ENCODE measurements around the gene IRGM.
A peak's percentile ranks its signal among the peaks of the same experiment; 100 is the strongest.
"Not testable (repeated sequence)": the region's sequence is repeated elsewhere in the genome, so short reads cannot be mapped to it uniquely, and the experiment has no call there.

Gene IRGM

GRCh38 chr5:150836703-150837102 lies 9.6 kb upstream of the IRGM start:
- H3K9me3 ChIP-seq (ENCODE audit: severe bottlenecking): peaks cover 17% of the 10 kb centered on the region
- no peaks in the 10 kb centered on the region for H3K36me3 ChIP-seq (ENCODE audit: low read depth)
- H3K4me3 ChIP-seq (ENCODE audit: severe bottlenecking): no peak overlapping the region
- ATAC-seq (ENCODE audit: low read depth) (no peak), DNase-seq (ENCODE audit: low spot score) (no peak)
- TF ChIP-seq, protein P1, sequence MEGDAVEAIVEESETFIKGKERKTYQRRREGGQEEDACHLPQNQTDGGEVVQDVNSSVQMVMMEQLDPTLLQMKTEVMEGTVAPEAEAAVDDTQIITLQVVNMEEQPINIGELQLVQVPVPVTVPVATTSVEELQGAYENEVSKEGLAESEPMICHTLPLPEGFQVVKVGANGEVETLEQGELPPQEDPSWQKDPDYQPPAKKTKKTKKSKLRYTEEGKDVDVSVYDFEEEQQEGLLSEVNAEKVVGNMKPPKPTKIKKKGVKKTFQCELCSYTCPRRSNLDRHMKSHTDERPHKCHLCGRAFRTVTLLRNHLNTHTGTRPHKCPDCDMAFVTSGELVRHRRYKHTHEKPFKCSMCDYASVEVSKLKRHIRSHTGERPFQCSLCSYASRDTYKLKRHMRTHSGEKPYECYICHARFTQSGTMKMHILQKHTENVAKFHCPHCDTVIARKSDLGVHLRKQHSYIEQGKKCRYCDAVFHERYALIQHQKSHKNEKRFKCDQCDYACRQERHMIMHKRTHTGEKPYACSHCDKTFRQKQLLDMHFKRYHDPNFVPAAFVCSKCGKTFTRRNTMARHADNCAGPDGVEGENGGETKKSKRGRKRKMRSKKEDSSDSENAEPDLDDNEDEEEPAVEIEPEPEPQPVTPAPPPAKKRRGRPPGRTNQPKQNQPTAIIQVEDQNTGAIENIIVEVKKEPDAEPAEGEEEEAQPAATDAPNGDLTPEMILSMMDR (IDR thresholded peaks at IDR 0.05; ENCODE audit: poor library complexity, severe bottlenecking): no peak
- H3K27ac ChIP-seq (ENCODE audit: poor library complexity, severe bottlenecking): no peak overlapping the region
- H3K4me1 ChIP-seq (ENCODE audit: insufficient read depth, poor library complexity, severe bottlenecking): peaks cover 3% of the 10 kb centered on the region
- H3K27me3 ChIP-seq (ENCODE audit: insufficient read depth, poor library complexity, severe bottlenecking): peaks cover 8% of the 10 kb centered on the region

- H3K27me3 ChIP-seq (ENCODE audit: insufficient read depth, poor library complexity, severe bottlenecking); H3K4me1 ChIP-seq (ENCODE audit: insufficient read depth, poor library complexity, severe bottlenecking); H3K9me3 ChIP-seq (ENCODE audit: severe bottlenecking); ATAC-seq (ENCODE audit: low read depth); DNase-seq (ENCODE audit: low spot score); H3K4me3 ChIP-seq (ENCODE audit: severe bottlenecking); H3K36me3 ChIP-seq (ENCODE audit: low read depth); H3K27ac ChIP-seq (ENCODE audit: poor library complexity, severe bottlenecking): not testable (repeated sequence)
Observed at GRCh38 chr5:150845185-150845859, 999 bp upstream of the IRGM start.

- H3K9me3 ChIP-seq (ENCODE audit: severe bottlenecking): no peaks in the 10 kb centered on the region
- no peaks in the 10 kb centered on the region for H3K36me3 ChIP-seq (ENCODE audit: low read depth)
- DNase-seq (ENCODE audit: low spot score): no peak
- no peak overlapping the region for H3K27ac ChIP-seq (ENCODE audit: poor library complexity, severe bottlenecking)
- TF ChIP-seq, protein P1 (IDR thresholded peaks at IDR 0.05; ENCODE audit: poor library complexity, severe bottlenecking): peak; percentile 93
- H3K4me3 ChIP-seq (ENCODE audit: severe bottlenecking): no peak overlapping the region
- peak; percentile 90 for ATAC-seq (ENCODE audit: low read depth)
- no peaks in the 10 kb centered on the region for H3K4me1 ChIP-seq (ENCODE audit: insufficient read depth, poor library complexity, severe bottlenecking)
- H3K27me3 ChIP-seq (ENCODE audit: insufficient read depth, poor library complexity, severe bottlenecking): no peaks in the 10 kb centered on the region
Observed at GRCh38 chr5:150846654-150847333, 473 bp downstream of the IRGM start.

GRCh38 chr5:150847334-150847695 lies 994 bp downstream of the IRGM start:
- H3K27me3 ChIP-seq (ENCODE audit: insufficient read depth, poor library complexity, severe bottlenecking): no peaks in the 10 kb centered on the region
- no peaks in the 10 kb centered on the region for H3K36me3 ChIP-seq (ENCODE audit: low read depth)
- ATAC-seq (ENCODE audit: low read depth) (no peak), DNase-seq (ENCODE audit: low spot score) (no peak)
- H3K4me1 ChIP-seq (ENCODE audit: insufficient read depth, poor library complexity, severe bottlenecking): no peaks in the 10 kb centered on the region
- H3K4me3 ChIP-seq (ENCODE audit: severe bottlenecking): no peak overlapping the region
- H3K9me3 ChIP-seq (ENCODE audit: severe bottlenecking): no peaks in the 10 kb centered on the region
- TF ChIP-seq, protein P1 (IDR thresholded peaks at IDR 0.05; ENCODE audit: poor library complexity, severe bottlenecking): peak; percentile 63
- no peak overlapping the region for H3K27ac ChIP-seq (ENCODE audit: poor library complexity, severe bottlenecking)

DNA sequence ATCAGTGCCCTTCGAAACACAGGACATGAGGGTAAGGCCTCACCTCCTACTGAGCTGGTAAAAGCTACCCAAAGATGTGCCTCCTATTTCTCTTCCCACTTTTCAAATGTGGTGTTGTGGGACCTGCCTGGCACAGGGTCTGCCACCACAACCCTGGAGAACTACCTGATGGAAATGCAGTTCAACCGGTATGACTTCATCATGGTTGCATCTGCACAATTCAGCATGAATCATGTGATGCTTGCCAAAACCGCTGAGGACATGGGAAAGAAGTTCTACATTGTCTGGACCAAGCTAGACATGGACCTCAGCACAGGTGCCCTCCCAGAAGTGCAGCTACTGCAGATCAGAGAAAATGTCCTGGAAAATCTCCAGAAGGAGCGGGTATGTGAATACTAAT lies 1.9 kb downstream of the IRGM start:
- TF ChIP-seq, protein P1 (IDR thresholded peaks at IDR 0.05; ENCODE audit: poor library complexity, severe bottlenecking): no peak
- DNase-seq (ENCODE audit: low spot score): no peak
- ATAC-seq (ENCODE audit: low read depth): no peak
- Histone ChIP-seq H3K36me3 (ENCODE audit: low read depth) (no peaks in the 10 kb centered on the region), H3K9me3 (ENCODE audit: severe bottlenecking) (no peaks in the 10 kb centered on the region), H3K27me3 (ENCODE audit: insufficient read depth, poor library complexity, severe bottlenecking) (no peaks in the 10 kb centered on the region), H3K27ac (ENCODE audit: poor library complexity, severe bottlenecking) (no peak overlapping the region), H3K4me1 (ENCODE audit: insufficient read depth, poor library complexity, severe bottlenecking) (no peaks in the 10 kb centered on the region), H3K4me3 (ENCODE audit: severe bottlenecking) (no peak overlapping the region)
